ENCODE measurements around the gene SLC34A3.
A peak's percentile ranks its signal among the peaks of the same experiment; 100 is the strongest.

The SLC34A3 gene

GRCh38 chr9:137218754-137219271 is 11.9 kb upstream of the SLC34A3 start:
- no peak for DNase-seq

GRCh38 chr9:137219757-137220316 is 10.9 kb upstream of the SLC34A3 start:
- DNase-seq = no peak

GRCh38 chr9:137220317-137221094 is 10.2 kb upstream of the SLC34A3 start:
- DNase-seq = no peak

GRCh38 chr9:137221095-137221505 is 9.6 kb upstream of the SLC34A3 start:
- DNase-seq = no peak

GRCh38 chr9:137221506-137222111 is 9.1 kb upstream of the SLC34A3 start:
- DNase-seq = no peak

GRCh38 chr9:137222190-137223077 is 8.3 kb upstream of the SLC34A3 start, which contains the start of gene RNF208:
TSS of gene RNF208 (minus strand) at chr9:137222240. CDS start at chr9:137221212, 1,028 bp downstream.
- DNase-seq = no peak

GRCh38 chr9:137223078-137223970 is 7.4 kb upstream of the SLC34A3 start:
- DNase-seq = peak; percentile 92

GRCh38 chr9:137224830-137225694 is 5.6 kb upstream of the SLC34A3 start, which contains the start of gene CYSRT1:
TSS of gene CYSRT1 (plus strand) at chr9:137225174. CDS start at chr9:137225622, 448 bp downstream.
- DNase-seq = no peak

GRCh38 chr9:137225699-137226331 is 4.9 kb upstream of the SLC34A3 start:
- DNase-seq = no peak

- DNase-seq = no peak
Measured at GRCh38 chr9:137226338-137227053, 4.2 kb upstream of the SLC34A3 start.

GRCh38 chr9:137227054-137227852 is 3.4 kb upstream of the SLC34A3 start, which contains the start of gene RNF224:
TSS of gene RNF224 (plus strand) at chr9:137227502. CDS start at chr9:137228336, 834 bp downstream.
- no peak for DNase-seq

GRCh38 chr9:137227853-137228505 is 2.7 kb upstream of the SLC34A3 start:
- no peak for DNase-seq

- no peak for DNase-seq
Measured at GRCh38 chr9:137228506-137228967, 2.2 kb upstream of the SLC34A3 start.

- DNase-seq = no peak
Measured at GRCh38 chr9:137228968-137229896, 1.5 kb upstream of the SLC34A3 start.

GRCh38 chr9:137229903-137230704 is 597 bp upstream of the SLC34A3 start:
- no peak for DNase-seq
